Activated CD8-positive, alpha-beta memory T cell treated with anti-CD3 and anti-CD28 coated beads, Interleukin-2, amount 50 U/mL, for 4 hours (primary cell): Measurements from ENCODE around the gene SFXN4.
"Not testable (repeated sequence)": the region's sequence is repeated elsewhere in the genome, so short reads cannot be mapped to it uniquely, and the experiment has no call there.

ENCODE experiments used
- DNase-seq: peaks from one replicate; pipeline ENCODE4 v3.0.0-alpha.2; 2020

Gene SFXN4

DNA sequence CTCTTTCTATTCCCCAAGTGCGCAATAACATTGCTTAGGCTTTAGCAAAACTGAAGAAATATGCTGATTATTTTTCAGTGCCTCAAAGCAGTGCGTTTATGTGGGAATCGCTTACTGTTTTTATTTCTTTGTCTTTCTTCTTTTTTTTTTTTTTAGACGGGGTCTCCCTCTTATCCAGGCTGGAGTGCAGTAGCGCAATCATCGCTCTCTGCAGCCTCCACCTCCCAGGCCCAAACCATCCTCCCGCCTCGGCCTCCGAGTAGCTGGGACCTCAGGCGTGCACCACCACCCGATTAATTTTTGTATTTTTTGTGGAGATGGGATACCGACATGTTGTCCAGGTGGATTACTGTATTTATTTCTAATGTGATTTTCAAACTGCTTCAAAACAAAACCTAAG lies 60.4 kb downstream of the SFXN4 start:
- DNase-seq = no peak

DNA sequence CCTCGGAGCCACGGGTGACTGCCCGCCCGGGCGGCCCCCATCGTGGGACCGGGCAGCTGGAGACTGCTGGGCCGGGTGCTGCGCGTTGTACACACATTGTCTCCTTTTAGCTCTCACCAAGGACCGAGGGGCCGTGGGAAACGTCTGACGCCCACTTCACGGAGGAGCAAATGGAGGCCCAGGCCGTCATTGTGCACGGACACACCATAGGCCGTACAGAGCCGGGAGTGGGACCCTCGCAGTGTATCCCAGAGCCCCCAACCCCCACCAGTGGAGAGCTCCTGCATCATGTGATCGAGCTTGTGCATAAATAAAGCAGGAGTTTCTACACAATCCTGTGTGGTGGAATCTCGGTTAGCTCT lies 60.9 kb downstream of the SFXN4 start:
- DNase-seq = peak; percentile 28

DNA sequence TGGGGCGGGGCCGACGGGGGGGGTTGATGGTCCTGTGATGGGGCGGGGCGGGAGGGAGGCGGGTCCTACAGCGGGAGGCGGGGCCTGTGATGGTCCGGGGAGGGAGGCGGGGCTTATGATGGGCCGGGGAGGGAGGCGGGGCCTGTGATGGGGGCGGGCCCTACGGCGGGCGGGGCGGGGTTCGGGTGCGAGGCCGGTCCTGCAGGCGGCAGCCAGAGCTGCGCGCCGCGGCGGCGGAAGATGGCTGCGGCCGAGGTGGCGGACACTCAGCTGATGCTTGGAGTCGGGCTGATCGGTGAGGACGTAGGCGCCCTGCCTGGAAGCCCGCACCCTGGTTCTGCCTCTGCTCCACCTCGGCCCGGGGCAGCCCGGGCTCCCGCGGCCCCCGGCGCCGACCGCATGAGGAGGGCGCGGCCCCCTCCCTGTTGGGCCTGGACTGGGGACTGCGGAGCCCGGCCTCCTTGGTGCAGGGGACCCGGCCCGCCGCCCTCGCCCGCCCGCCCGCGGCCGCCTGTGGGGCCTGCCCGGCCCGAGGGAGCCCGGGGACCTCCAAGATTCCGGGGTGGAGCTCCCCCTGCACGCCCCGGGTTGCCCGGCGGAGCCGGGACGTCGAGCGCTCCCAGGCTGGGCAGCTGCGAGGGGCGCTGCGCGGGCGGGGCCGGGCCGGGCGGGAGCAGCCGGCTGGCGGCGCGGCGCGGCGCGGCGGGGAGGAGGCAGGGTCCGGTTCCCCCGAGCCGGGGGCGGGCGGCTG lies 61.4 kb downstream of the SFXN4 start, which contains the start of gene DENND10:
Gene DENND10 (plus strand): TSS at position 211 of the 751 bp plus-strand sequence. CDS start 30 bp downstream, at position 241.
- DNase-seq = peak; percentile 75

DNA sequence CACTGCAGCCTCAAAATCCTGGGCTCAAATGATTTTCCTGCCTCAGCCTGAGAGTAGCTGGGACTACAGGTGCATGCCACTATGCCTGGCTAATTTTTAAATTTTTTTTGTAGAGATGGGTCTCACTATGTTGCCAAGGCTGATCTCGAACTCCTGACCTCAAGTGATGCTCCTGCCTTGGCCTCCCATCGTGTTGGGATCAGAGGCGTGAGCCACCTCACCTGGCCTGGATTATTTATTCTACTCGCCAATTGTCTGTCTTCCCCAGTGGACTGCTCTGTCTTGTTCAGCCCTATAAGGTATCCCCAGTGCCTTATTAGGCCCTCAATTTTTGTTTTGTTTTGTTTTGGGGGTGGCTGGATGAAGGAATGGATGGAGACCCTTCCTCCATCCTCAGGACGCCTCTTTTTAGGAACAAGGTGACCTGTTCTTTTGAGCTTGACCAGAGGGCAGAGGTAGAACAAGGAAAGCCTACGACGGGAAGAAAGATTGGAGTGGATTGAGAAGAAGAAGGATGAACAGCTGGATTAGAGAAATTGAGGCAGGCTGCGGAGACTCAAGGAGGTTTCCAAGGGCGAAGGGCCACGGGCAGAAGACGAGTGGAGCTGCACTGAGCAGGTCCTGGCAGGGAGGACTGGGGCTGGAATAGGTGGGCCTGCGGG lies 62.1 kb downstream of the SFXN4 start:
- no peak for DNase-seq

DNA sequence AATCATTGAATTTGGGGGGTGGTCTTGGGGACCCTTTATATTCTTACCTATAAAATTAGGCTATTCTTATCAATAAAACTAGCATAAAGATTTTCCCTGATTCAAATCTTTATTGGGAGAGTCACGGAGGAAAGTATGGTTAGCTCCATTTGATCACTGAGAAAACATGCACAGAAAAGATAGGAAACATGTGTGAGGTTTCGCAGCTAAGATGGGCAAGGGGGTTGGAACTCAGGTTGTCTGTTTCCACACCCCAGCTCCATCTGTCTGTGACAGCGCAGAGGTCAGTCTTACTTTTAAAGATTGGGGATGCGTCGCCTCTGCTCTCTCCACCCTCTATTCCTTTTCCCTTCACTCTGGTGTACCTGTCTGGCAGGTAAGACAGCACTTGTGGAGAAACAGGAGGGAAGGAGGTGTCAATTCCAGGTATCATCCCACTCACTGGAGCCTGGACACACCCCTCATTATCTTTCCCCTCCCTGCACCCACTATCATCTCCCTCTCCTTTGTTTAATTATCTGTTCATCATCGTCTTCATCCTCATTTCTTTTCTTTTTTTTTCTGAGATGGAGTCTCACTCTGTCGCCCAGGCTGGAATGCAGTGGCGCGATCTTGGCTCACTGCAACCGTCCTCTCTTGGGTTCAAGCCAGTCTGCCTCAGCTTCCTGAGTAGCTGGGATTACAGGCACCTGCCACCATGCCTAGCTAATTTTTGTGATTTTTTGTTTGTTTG lies 64.0 kb downstream of the SFXN4 start:
- no peak for DNase-seq

DNA sequence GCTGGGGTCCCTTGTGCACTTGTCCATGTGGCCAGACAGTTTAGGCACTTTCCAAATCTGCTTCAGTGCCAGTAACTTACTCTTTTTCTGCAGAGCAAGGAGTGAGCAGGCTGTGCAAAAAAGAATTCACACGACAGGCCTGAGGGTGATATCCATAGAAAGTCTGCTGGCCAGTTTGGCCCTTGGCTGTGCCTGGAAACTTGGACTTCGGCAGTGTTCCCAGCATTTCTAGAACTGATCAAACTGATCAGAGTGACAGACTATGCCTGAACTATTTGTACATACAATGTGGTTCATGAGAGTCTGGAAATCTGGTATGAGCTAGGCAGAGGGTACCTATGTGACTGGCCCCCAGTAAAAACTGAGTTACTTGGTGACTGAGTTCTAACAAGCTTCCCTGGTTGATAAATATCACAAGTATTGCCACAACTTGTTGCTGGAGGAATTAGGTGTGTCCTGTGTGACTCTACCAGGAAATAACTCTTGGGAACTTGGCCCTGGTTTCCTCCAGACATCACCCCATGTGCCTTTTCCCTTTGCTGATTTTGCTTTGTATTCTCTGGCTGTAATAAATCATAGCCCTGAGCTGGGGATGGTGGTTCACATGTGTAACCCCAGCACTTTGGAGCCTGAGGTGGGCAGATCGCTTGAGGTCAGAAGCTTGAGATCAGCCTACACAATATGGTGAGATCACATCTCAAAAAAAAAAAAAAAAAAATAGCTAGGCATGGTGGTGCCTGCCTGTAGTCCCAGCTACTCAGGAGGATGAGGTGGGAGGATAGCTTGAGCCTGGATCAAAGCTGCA lies 64.9 kb downstream of the SFXN4 start:
- DNase-seq = no peak

DNA sequence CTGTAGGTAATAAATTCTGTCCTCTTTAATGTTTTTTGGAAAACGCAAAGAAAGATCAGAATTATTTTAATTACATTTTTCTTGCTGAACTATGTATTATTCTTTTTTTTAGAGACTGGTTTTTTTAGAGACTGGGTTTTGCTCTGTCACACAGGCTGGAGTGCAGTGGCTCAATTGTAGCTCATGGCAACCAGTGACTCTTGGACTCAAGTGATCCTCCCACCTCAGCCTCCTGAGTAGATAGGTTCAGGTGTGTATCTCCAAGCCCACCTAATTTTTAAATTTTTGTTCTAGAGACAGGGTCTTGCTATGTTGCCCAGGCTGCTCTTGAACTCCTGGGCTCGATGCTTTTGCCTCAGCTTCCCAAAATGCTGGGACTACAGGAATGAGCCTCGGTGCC lies 66.9 kb downstream of the SFXN4 start:
- DNase-seq = no peak

DNA sequence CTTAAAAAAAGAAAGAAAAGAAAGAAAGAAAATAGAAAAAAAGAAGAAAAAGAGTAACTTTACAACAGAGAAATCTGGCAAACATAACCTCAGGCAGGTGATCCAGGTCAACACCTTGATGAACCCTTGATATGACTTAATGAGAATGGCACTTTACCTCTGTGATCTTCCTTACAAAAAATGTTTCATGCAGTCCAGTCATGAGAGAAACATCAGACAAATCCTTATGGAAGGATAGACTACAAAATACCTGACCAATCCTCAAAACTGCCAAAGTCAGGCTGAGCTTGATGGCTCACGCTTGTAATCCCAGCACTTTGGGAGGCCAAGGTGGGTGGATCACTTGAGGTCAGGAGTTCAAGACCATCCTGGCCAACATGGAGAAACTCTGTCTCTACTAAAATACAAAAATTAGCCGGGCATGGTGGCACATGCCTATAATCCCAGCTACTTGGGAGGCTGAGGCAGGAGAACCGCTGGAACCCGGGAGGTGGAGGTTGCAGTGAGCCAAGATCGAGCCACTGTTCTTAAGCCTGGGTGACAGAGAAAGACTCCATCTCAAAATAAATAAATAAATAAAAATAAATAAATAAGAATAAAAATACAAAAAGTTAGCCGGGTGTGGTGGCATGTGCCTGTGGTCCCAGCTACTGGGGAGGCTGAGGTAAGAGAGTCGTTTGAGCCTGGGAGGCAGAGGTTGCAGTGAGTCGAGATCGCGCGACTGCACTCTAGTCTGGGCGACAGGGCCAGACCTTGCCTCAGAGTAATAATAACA lies 68.7 kb downstream of the SFXN4 start:
- DNase-seq = not testable (repeated sequence)

DNA sequence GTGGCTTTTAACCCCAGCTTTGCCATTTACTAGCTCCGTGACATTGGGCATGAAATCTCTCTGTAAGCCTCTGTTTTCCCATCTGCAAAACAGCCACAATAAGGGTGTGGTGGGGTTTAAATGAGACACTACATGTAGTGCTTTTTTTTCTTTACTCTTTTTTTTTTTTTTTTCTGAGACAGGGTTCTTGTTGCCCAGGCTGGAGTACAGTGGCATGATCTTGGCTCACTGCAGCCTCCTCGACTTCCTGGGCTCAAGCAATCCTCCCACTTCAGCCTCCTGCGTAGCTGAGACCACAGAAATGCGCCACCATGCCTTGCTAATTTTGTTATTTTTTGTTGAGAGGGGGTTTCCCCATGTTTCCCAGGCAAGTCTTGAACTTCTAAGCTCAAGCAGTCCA lies 69.9 kb downstream of the SFXN4 start:
- no peak for DNase-seq

DNA sequence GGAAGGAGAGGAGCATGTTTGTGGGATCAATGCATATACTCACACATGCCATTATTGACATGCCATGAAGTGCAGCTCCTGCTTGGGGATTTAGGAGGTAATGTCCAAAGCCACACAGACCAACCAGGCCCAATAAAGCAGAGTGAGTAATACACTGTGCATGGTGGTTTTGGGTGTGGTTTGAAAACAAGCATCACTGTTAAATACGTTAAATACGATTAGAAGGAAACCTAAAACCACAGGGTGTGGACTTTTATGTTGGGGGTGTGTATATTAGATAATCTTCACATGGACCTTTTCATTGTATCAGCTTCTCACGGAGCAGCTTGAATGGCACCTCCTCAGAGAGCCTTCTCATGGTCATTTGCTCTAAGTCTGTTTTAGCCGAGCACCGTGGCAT lies 74.5 kb downstream of the SFXN4 start:
- DNase-seq = no peak
